ENCODE data around the gene KNOP1.

- TF ChIP-seq FOXM1 (IDR thresholded peaks at IDR 0.05; ENCODE audit: borderline replicate concordance) (no peak), BHLHE40 (IDR thresholded peaks at IDR 0.05; ENCODE audit: borderline replicate concordance) (no peak), NFRKB (IDR thresholded peaks at IDR 0.05) (no peak), SP1 (IDR thresholded peaks at IDR 0.05) (no peak), SUZ12 (IDR thresholded peaks at IDR 0.05) (no peak), FOXA1 (IDR thresholded peaks at IDR 0.05) (no peak), ARNT (IDR thresholded peaks at IDR 0.05) (no peak), TARDBP (IDR thresholded peaks at IDR 0.05) (no peak), HDGF (IDR thresholded peaks at IDR 0.05; ENCODE audit: borderline replicate concordance) (no peak), FOXK2 (IDR thresholded peaks at IDR 0.05) (no peak), ZNF384 (IDR thresholded peaks at IDR 0.05) (no peak), ELF4 (IDR thresholded peaks at IDR 0.05) (no peak)
Measured at GRCh38 chr16:19688396-19689024, 29.5 kb downstream of the KNOP1 start.
